Thyroid gland (tissue), 4 donors: ENCODE data around the gene DISC1.

Source experiments
- POLR2A ChIP-seq, 2 donors: fragments of 450-650 bp; IDR thresholded peaks; one replicate each; pipeline ENCODE4 v1.6.1; 2017; ENCODE audit warnings: antibody characterized with exemption in 2 of 2, mild to moderate bottlenecking in 2 of 2, moderate library complexity in 1 of 2
- TF ChIP-seq, protein P1 (sequence below), 6 experiments: fragments of 200-600 bp in 3 of 6; fragments of 450-650 bp in 3 of 6; sonication (generic) in 3 of 6; IDR thresholded peaks; one replicate each; pipeline ENCODE4 v1.5.1; 2016 to 2019; ENCODE audit warnings: antibody characterized with exemption in 6 of 6, mild to moderate bottlenecking in 2 of 6, inconsistent platforms in 1 of 6, moderate library complexity in 1 of 6

DNA sequence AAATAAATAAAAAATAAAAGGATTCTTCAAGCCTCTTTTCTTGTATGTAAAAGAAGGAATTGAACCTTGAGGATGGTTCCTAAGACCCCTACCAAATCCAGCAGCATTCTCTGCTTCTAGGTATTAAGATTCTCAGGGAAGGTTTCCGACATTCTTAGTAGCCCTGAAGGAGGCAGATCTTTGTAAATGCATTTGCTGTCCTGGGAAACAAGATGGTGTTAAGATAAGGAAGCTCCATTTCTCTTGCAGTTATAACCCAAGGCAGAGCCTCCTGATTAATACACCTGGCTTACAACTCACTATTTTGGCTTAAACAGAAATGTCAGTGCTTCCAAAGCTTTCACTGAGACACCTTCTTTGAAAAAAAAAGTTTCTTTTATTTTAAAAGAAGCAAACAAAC, 393.8 kb downstream of the DISC1 start:
- TF ChIP-seq, protein P1, sequence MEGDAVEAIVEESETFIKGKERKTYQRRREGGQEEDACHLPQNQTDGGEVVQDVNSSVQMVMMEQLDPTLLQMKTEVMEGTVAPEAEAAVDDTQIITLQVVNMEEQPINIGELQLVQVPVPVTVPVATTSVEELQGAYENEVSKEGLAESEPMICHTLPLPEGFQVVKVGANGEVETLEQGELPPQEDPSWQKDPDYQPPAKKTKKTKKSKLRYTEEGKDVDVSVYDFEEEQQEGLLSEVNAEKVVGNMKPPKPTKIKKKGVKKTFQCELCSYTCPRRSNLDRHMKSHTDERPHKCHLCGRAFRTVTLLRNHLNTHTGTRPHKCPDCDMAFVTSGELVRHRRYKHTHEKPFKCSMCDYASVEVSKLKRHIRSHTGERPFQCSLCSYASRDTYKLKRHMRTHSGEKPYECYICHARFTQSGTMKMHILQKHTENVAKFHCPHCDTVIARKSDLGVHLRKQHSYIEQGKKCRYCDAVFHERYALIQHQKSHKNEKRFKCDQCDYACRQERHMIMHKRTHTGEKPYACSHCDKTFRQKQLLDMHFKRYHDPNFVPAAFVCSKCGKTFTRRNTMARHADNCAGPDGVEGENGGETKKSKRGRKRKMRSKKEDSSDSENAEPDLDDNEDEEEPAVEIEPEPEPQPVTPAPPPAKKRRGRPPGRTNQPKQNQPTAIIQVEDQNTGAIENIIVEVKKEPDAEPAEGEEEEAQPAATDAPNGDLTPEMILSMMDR (IDR thresholded peaks at IDR 0.05), result no peak
- no peak for TF ChIP-seq POLR2A (IDR thresholded peaks at IDR 0.05)
